ENCODE data around the gene USP37.

USP37 gene

GRCh38 chr2:218569661-218570500 lies 1.7 kb upstream of the USP37 start:
- H3K79me2 ChIP-seq (ENCODE audit: insufficient read depth, low read length), result peaks cover 91% of the 10 kb centered on the region
- H3K9me3 ChIP-seq (ENCODE audit: low read length), result no peaks in the 10 kb centered on the region
- no peaks in the 10 kb centered on the region for H3K9me2 ChIP-seq (ENCODE audit: low read depth, low read length)
- peak overlapping the region; percentile 81 for H3K27ac ChIP-seq (ENCODE audit: low read depth, low read length, poor library complexity, severe bottlenecking)
- no peaks in the 10 kb centered on the region for H3K27me3 ChIP-seq (ENCODE audit: insufficient read depth, low read length)
- H4K20me1 ChIP-seq (ENCODE audit: insufficient read depth, low read length), result no peaks in the 10 kb centered on the region
- H3K4me1 ChIP-seq (ENCODE audit: insufficient read depth, low read length, severe bottlenecking), result peaks cover 36% of the 10 kb centered on the region
- no peaks in the 10 kb centered on the region for H3F3A ChIP-seq (ENCODE audit: insufficient read depth, low read length)
- peaks cover 36% of the 10 kb centered on the region for H3K36me3 ChIP-seq (ENCODE audit: insufficient read depth, low read length)
- peak overlapping the region; percentile 90 for H3K4me3 ChIP-seq (ENCODE audit: low read depth, low read length, poor library complexity, severe bottlenecking)
- TF ChIP-seq EZH2 (IDR thresholded peaks at IDR 0.05; ENCODE audit: borderline replicate concordance, low read length), result no peak
- TF ChIP-seq CTCF (IDR thresholded peaks at IDR 0.05; ENCODE audit: low read length), result no peak
- H2AFZ ChIP-seq (ENCODE audit: low read length), result no peak overlapping the region
- H3K9ac ChIP-seq (ENCODE audit: low read length), result peak overlapping the region; percentile 95
- peak overlapping the region; percentile 94 for H3K4me2 ChIP-seq (ENCODE audit: low read length)

GRCh38 chr2:218569038-218569431 lies 884 bp upstream of the USP37 start:
- no peaks in the 10 kb centered on the region for H3K27me3 ChIP-seq (ENCODE audit: insufficient read depth, low read length)
- TF ChIP-seq CTCF (IDR thresholded peaks at IDR 0.05; ENCODE audit: low read length) (no peak), EZH2 (IDR thresholded peaks at IDR 0.05; ENCODE audit: borderline replicate concordance, low read length) (no peak)
- H3K9me2 ChIP-seq (ENCODE audit: low read depth, low read length), result no peaks in the 10 kb centered on the region
- H3K36me3 ChIP-seq (ENCODE audit: insufficient read depth, low read length), result peaks cover 29% of the 10 kb centered on the region
- no peaks in the 10 kb centered on the region for H4K20me1 ChIP-seq (ENCODE audit: insufficient read depth, low read length)
- H2AFZ ChIP-seq (ENCODE audit: low read length), result no peak overlapping the region
- H3K4me2 ChIP-seq (ENCODE audit: low read length), result peak overlapping the region; percentile 94
- peaks cover 36% of the 10 kb centered on the region for H3K4me1 ChIP-seq (ENCODE audit: insufficient read depth, low read length, severe bottlenecking)
- H3F3A ChIP-seq (ENCODE audit: insufficient read depth, low read length), result no peaks in the 10 kb centered on the region
- H3K4me3 ChIP-seq (ENCODE audit: low read depth, low read length, poor library complexity, severe bottlenecking), result peak overlapping the region; percentile 90
- H3K79me2 ChIP-seq (ENCODE audit: insufficient read depth, low read length), result peaks cover 86% of the 10 kb centered on the region
- H3K9me3 ChIP-seq (ENCODE audit: low read length), result no peaks in the 10 kb centered on the region
- H3K9ac ChIP-seq (ENCODE audit: low read length), result peak overlapping the region; percentile 95
- H3K27ac ChIP-seq (ENCODE audit: low read depth, low read length, poor library complexity, severe bottlenecking), result peak overlapping the region; percentile 81

- Histone ChIP-seq H3F3A (ENCODE audit: insufficient read depth, low read length) (no peaks in the 10 kb centered on the region), H3K4me2 (ENCODE audit: low read length) (peak overlapping the region; percentile 91), H4K20me1 (ENCODE audit: insufficient read depth, low read length) (no peaks in the 10 kb centered on the region), H3K9me2 (ENCODE audit: low read depth, low read length) (no peaks in the 10 kb centered on the region), H3K9ac (ENCODE audit: low read length) (peak overlapping the region; percentile 88), H3K79me2 (ENCODE audit: insufficient read depth, low read length) (peaks cover 76% of the 10 kb centered on the region), H2AFZ (ENCODE audit: low read length) (no peak overlapping the region), H3K27me3 (ENCODE audit: insufficient read depth, low read length) (no peaks in the 10 kb centered on the region), H3K4me1 (ENCODE audit: insufficient read depth, low read length, severe bottlenecking) (peaks cover 36% of the 10 kb centered on the region), H3K36me3 (ENCODE audit: insufficient read depth, low read length) (peaks cover 34% of the 10 kb centered on the region), H3K4me3 (ENCODE audit: low read depth, low read length, poor library complexity, severe bottlenecking) (peak overlapping the region; percentile 90), H3K27ac (ENCODE audit: low read depth, low read length, poor library complexity, severe bottlenecking) (peak overlapping the region; percentile 56), H3K9me3 (ENCODE audit: low read length) (no peaks in the 10 kb centered on the region)
- TF ChIP-seq CTCF (IDR thresholded peaks at IDR 0.05; ENCODE audit: low read length) (no peak), EZH2 (IDR thresholded peaks at IDR 0.05; ENCODE audit: borderline replicate concordance, low read length) (no peak)
Measured at GRCh38 chr2:218567797-218568189, 358 bp downstream of the USP37 start.

Data from OCI-LY1 (cell line).